HL-60/S4 treated with phorbol 12-myristate 13-acetate at 8.2 ng/mL for 4 days and 3 days (cell line): ENCODE measurements around the gene ALCAM.
"Not testable (repeated sequence)": the region's sequence is repeated elsewhere in the genome, so short reads cannot be mapped to it uniquely, and the experiment has no call there.

Experiments used
- in situ Hi-C: fragments of 300-500 bp; cut with MboI; formaldehyde crosslinking; loops from 2 replicates; pipeline ENCODE4 v1.15.0; 2022; ENCODE audit warnings: low sequenced_read_pairs

Gene ALCAM

GRCh38 chr3:105571005-105571404, 204.3 kb downstream of the ALCAM start:
- in situ Hi-C loops = no loop called here

DNA sequence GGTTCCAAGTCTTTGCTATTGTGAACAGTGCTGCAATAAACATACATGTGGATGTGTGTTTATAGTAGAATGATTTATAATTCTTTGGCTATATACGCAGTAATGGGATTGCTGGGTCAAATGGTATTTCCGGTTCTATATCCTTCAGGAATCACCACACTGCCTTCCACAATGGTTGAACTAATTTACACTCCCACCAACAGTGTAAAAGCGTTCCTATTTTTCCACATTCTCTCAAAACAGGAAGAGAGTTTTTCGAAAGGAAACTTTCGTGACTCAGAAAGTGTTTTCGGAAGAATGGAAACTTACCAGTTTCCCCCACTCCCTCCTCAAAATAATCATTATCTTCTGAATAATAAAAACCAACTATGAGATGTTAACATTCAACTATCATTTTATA, 205.8 kb downstream of the ALCAM start:
- in situ Hi-C loops = no loop called here

DNA sequence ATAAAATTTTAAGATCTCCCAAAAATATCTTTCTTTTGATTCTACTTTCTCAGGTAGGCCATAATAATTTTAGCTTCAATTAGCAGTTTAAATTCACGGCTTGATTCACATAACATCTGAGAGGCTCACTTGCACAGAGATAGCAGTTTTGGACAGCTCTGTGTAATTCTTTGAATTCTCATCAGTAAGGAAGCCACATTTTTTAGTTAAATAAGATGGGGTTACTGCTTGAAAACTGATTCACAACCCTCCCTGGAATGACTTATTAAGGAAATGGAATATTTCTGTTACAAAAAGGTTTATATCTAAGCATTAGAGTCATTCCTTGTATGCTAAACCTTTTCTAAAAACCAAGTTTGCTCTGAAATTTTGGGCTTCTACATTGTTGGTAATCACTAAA, 212.7 kb downstream of the ALCAM start:
- in situ Hi-C loops = no loop called here

DNA sequence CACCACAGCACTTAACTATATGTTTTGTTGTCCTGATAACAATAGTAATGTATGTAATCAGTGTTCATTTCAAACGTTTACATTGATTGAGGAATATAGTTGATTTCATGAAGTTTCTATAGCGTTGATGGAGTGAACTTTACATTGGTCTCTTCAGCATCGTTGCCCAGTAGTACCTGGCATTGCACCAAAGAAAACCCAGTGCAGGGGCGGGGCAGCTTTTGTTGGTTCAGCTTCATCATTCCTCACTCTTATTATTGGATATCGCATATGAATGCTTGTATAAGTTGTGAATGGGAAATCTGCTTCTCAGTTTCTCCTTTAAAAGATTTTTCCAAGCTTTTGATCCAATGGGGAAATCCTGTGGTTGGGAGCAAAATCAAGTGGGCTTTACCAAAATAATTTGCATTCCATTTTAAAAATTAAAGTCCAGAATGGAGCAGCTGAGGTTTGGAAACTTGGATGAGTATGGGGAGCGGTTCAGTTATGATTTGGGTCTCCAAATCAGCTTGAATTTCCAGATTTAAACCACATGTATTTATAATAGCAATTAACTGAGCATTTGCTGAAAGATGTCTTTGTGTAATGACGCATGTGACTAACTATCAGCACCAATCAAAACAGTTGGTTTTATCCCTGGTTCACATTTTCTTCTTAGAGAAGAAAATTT, 213.7 kb downstream of the ALCAM start:
- in situ Hi-C loops = no loop called here

GRCh38 chr3:105582015-105582414, 215.3 kb downstream of the ALCAM start:
- in situ Hi-C loops = no loop called here

GRCh38 chr3:105584003-105584790, 217.5 kb downstream of the ALCAM start:
- in situ Hi-C loops = no loop called here

DNA sequence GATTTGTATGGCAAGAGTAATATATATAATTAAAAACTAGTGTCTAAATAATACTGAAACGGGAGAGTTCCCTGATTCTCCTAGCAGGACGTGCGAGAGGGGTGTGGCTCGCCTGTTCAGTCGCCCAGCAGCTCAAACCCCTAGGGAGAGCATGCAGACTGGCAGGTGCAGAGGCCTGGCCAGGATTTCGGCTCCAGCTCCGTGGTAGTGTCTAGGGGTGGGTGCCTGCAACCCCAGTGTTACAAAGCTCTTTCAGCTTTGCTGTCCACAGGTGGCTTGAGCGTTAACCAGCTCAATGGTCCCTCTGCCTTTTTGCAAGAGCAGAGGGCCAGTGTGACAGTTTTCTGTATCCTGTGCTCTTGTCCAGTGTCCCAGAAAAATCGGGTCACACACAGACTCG, 226.6 kb downstream of the ALCAM start:
- in situ Hi-C loops = no loop called here

DNA sequence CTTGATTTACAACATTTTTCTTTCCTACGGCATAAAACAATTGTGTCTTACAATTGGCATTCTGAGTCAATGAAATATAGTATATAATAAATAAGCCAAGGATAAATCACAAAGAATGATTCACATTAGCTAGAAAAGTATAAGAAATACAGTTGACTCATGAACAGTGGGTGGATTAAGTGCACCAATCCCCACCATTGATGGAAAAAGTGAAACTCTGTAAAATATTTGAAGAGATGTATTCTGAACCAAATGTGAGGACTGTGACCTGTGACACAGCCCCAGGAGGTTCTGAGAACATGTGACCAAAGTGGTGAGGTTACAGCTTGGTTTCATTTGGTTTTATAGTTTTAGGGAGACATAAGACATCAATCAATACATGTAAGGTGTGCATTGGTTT, 227.5 kb downstream of the ALCAM start:
- in situ Hi-C loops = no loop called here

- in situ Hi-C loops = no loop called here
These were observed 231.5 kb downstream of the ALCAM start for GRCh38 chr3:105598042-105598796.

DNA sequence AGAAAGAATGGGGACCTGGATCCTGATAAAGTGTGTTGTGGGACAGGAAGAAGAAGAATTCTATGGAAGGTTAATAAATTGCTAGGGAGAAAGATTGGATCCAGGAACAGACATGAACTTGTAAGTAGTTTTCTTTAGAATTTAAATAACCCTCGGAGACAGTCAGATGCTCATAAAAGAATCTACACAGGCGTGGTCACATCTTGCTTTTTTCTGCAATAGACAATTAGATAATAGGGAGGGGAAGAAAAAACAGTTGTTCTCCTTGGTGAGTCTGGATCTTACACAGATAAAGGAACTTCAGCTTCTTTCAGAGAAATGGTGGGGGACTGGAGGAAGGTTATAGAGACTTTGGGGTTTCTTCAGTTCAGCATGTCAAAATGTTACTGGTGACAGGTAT, 232.6 kb downstream of the ALCAM start:
- in situ Hi-C loops = no loop called here

DNA sequence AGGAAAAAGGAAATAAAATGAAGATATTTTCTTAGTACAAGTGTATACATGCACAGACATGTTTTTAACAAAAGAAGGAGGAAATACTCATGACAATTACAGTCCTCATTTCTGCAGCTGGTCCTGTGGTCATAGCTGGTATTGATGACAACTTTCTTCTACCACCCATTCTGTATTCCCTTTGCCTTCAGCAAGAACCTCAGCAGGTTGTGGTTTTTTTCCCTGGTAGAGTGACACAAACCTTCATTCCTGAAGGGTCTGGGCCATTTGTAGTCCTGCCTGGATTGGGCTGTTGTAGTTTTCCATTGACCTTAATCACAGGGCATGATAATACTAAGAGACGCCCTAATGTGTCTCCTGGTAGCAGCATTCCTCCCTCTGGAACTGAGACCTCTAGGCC, 235.0 kb downstream of the ALCAM start:
- in situ Hi-C loops = not testable (repeated sequence)

GRCh38 chr3:105602286-105602685, 235.6 kb downstream of the ALCAM start:
- in situ Hi-C loops = not testable (repeated sequence)

- in situ Hi-C loops = not testable (repeated sequence)
These were observed 236.8 kb downstream of the ALCAM start for GRCh38 chr3:105603516-105603915.

GRCh38 chr3:105606016-105606415, 239.3 kb downstream of the ALCAM start:
- in situ Hi-C loops = no loop called here

- in situ Hi-C loops = no loop called here
These were observed 241.9 kb downstream of the ALCAM start for GRCh38 chr3:105608623-105609022.

- in situ Hi-C loops = no loop called here
These were observed 243.8 kb downstream of the ALCAM start for GRCh38 chr3:105610473-105610872.

DNA sequence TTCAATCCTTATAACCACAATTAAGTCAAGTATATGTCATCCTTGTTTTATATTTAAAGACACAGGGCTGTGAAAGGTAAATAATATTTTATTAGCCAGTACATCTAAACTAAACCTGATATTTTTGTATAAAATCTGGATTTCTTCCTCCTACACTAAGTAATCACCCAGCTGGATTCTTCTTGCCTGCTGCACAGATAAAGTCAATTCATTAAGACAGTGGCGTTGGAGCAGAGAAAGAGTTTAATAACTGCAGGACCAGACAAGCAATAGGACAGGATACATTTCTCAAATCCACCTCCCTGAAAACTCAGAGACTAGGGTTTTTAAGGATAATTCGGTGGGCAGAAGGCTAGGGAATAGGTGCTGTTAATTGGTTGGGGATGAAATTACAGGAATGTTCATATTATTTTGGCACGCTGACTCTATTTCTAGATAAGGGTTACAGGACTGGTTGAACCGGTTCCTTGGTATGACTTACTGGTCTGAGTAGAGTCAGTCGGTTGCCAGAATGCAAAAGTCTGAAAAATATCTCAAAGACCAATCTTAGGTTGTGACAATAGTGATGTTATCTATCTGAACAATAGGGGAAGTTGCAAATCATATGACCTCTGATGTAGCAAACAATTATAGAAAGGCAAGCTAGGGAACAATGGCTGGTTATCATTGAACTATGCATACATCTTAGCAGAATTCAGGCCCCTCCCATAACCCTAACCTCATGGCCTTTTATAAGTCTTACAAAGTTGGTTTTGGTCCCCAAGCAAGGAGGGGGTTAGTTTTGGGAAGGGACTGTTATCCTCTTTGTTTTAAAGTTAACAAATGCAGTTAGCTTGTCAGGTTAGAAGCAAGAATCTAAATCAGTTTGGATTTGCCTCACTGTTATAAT, 244.8 kb downstream of the ALCAM start:
- in situ Hi-C loops = no loop called here

DNA sequence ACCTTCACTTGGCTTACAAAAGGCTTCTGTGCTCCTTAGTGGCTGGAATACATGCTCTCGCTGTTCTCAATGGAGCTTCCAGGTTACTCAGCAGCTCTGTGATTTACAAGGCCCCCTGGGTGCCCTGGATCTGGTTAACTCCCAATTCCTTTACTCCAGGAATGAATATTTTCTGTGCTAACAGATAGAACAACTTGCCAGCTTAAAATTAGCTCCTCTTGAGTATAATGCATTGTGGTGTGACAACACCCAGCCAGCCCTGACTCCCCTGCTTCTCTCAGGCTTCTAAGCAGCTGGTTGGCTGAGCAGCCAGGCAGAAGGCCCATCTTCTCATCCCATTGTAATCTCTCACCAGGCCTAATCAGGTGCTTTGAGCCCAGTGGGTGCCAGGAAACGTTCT, 246.4 kb downstream of the ALCAM start:
- in situ Hi-C loops = no loop called here

DNA sequence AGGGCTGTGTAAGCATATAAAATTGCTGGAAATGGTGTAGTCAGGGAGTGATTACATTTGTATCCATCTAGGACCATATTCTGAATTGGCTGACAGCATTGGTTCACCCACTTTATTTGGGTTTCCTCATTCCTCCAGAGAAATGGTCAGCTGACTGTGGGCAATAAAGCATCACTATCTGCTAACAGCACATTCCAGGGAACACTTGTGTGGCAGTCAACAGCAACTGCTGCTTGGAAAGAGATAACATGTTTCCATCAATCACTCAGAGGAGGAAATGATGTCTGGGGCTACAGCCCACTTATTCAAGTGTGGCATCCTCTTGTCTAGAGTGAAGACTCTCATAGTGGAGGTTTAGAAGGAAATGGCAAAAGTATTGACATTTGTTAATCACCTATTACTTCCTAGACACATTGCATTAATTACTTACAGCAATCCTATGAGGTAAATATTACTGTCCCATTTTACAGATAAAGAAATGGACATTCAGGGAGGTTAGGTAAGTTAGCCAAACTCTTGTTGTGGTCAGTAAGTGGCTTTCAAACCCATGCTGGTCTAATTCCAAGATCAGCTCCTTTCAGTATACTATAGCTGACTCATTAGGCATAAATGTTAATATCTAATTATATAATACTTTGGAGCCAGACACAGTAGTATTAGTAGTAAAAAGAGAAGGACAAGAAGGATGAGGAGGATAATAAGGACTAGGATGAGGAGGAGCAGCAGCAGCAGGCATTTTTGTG, 247.8 kb downstream of the ALCAM start:
- in situ Hi-C loops = no loop called here

GRCh38 chr3:105615814-105616213, 249.1 kb downstream of the ALCAM start:
- in situ Hi-C loops = no loop called here
